SW480 (cell line): Measurements from ENCODE around the gene LRP3.
A peak's percentile ranks its signal among the peaks of the same experiment; 100 is the strongest.
"Not testable (repeated sequence)": the region's sequence is repeated elsewhere in the genome, so short reads cannot be mapped to it uniquely, and the experiment has no call there.

ENCODE experiments used
- DNase-seq: peaks from one replicate; pipeline ENCODE4 v3.0.0-alpha.2; 2016; ENCODE audit warnings: low spot score

The LRP3 gene

DNA sequence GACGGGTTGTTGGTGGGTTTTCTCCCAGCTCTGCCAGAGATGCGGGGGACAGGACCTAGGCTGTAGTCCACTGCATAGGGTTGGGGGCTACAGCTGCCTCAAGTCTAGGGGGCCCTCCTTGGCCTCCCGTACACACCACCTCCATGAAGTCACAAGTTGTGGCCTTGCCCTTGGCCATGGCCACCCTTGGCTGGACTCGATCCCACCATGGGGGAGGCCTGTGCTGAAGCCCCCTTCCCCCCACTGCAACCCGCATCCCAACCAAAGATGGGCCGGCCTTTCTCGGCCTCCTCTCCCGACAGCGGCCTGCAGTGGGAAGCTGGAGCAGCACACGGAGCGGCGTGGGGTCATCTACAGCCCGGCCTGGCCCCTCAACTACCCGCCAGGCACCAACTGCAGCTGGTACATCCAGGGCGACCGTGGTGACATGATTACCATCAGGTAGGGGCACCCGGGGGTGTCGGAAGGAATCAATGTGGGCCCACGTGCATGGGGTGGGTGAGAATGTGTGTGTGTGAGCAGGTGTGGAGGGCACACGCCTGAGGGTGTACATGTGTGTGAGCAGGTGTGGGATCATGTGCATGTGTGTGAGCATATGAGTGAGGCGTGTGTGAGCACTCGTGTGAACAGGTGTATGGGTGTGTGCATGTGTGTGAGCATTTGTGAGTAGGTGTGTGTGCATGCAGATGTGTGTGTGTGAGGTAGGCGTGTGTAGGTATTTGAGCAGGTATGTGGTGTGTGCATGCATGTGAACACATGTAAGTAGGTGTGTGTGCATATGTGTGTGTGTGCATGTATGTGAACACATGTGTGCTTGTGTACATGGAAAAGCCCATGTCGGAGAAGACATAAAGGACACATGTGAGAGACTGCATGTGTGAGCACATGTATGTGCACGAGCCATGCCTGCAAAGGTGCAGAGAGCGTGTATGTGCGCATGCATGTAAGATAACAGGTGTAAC lies 8.7 kb downstream of the LRP3 start:
- no peak for DNase-seq

DNA sequence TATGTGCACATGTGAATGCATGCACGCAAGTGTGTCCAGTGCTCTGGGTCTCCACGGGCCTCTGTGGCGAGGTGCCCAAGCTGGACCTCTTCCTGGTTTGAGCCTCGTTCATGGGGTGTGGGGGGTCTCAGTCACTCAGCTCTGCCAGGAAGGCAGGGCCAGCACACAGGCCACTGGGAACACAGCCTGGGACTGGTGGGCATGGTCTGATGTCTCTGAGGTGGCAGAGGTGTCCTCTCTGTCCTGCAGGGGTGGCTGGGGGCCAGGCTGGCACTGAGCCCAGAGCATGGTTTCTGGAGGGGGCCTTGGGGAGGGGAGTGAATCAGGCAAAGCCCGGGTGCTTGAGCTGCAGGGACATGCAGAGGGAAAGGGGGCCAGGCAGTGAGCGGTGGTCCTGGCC lies 9.4 kb downstream of the LRP3 start:
- DNase-seq: no peak

DNA sequence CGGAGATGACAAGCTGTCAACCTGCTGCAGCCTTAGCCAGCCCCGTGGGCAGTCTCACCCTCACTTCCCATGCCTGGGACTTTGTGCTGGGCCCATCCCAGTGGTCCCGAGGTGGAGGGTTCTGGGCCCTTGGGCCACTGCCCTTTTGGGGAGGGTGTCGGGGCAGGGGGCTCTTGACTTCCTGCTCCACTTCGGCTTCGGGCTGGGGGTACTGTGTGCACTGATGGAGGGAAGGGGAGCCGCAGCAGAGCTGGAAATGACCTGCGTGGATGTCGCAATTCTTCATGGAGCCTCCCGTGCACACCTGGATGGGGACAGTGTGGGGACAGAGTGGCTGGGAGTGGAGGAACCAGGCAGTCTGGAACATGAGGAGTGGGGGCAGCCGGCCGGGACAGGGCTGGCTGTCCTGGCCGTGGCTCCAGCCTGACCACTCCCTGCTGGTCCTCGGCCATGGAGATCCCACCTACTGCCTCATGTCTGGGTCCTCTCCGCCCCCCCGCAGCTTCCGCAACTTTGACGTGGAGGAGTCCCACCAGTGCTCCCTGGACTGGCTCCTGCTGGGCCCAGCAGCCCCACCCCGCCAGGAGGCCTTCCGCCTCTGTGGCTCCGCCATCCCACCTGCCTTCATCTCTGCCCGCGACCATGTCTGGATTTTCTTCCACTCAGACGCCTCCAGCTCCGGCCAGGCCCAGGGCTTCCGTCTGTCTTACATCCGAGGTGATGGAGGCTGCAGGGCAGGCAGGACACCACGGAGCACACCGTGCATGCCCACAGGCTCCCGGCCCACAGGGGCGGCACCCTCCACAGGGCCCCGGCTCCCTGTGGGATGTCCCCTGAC lies 10.2 kb downstream of the LRP3 start:
- DNase-seq: no peak

DNA sequence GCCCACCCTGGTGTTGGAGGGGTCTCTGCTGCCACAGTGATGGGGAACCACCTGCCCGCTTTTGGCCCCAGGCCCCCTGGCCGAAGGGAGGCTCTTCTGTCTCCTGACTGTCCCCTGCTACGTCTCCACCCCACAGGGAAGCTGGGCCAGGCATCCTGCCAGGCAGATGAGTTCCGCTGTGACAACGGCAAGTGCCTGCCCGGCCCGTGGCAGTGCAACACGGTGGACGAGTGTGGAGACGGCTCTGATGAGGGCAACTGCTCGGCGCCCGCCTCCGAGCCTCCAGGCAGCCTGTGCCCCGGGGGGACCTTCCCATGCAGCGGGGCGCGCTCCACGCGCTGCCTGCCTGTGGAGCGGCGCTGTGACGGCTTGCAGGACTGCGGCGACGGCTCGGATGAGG lies 11.0 kb downstream of the LRP3 start:
- no peak for DNase-seq

DNA sequence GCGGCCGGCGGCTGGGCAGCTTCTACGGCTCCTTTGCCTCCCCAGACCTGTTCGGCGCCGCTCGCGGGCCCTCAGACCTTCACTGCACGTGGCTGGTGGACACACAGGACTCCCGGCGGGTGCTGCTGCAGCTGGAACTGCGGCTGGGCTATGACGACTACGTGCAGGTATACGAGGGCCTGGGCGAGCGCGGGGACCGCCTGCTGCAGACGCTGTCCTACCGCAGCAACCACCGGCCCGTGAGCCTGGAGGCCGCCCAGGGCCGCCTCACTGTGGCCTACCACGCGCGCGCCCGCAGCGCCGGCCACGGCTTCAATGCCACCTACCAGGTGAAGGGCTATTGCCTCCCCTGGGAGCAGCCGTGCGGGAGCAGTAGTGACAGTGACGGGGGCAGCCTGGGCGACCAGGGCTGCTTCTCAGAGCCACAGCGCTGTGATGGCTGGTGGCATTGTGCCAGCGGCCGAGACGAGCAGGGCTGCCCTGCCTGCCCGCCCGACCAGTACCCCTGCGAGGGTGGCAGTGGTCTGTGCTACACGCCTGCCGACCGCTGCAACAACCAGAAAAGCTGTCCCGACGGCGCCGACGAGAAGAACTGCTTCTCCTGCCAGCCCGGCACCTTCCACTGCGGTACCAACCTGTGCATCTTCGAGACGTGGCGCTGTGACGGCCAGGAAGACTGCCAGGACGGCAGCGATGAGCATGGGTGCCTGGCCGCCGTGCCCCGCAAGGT lies 11.6 kb downstream of the LRP3 start:
- DNase-seq: no peak

DNA sequence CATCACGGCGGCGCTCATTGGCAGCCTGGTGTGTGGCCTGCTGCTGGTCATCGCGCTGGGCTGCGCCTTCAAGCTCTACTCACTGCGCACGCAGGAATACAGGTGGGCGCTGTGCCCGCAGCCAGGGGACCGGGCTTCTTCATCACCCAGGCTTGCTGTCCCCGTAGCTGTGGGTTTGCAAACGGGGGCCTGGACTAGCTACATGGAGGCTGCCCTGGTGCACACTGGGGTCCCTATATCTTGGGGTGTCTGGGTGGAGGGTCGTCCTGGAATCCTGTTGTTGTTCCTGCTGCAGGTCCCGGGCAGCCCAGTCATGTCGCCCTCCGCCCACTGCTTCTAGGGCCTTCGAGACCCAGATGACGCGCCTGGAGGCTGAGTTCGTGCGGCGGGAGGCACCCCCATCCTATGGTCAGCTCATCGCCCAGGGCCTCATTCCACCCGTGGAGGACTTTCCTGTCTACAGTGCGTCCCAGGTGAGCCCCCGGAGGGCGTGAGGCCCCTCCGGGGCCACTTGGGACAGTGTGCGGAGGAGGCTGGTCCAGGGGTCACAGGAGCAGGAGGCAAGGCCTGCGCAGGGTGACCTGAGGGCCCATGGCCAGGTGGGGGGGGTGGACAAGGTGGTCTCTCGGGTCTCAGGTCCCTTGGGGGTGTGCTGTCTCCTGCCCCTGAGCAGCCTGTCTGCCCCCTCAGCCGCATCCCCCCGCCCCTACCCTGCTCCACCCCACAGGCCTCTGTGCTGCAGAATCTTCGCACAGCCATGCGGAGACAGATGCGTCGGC lies 12.3 kb downstream of the LRP3 start:
- DNase-seq: no peak

DNA sequence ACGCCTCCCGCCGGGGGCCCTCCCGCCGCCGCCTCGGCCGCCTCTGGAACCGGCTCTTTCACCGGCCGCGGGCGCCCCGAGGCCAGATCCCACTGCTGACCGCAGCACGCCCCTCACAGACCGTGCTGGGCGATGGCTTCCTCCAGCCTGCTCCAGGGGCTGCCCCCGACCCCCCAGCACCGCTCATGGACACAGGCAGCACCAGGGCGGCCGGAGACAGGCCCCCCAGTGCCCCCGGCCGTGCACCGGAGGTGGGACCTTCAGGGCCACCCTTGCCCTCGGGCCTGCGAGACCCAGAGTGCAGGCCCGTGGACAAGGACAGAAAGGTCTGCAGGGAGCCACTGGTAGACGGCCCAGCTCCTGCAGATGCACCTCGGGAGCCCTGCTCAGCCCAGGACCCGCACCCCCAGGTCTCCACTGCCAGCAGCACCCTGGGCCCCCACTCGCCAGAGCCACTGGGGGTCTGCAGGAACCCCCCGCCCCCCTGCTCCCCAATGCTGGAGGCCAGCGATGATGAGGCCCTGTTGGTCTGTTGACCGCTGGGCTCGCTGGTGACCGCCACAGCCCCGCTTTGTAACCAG lies 13.0 kb downstream of the LRP3 start:
- DNase-seq: no peak

DNA sequence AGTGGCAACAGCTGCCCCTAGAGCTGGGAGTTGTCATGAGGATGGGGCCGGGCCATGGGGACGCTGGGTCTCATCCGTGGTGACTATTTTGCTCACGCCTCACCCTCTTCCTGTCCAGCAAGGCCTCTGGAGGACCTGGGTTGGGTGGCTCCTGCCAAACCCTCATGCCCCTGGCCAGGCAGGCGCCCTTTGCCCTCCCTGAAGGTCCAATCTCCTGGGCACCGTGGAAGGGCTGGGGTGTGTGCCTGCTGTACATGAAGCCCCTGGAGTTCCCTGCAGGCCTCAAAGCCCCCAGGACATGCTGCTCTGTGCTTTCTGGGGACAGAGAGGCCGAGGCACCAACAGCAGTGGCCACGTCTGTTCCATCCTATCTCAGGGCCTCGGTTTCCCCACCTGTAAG lies 13.8 kb downstream of the LRP3 start:
- no peak for DNase-seq

DNA sequence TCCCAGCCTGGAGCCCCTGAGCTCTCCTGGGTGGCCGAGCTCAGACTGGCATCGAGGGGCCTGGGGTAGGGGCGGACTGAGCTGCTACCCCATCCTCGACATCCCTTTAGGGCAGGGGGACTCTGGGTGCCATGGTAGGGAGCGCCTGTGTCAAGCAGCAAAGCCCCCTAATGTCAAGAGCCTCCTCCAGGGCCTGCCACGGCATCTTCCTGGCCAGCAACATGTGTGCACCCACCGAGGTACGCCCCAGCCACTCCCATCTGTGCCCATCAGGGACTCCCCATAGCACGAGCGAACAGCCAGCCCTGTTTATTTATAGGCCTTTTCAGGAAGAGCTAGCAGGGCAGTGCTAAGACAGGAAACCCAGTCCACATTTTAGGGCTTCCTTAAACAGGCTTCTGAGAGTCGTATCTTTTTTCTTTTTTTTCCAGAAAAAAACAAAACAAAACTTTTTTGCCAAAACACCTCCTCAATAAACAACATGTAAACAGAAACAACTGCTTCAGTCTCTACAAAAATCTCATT lies 14.3 kb downstream of the LRP3 start:
- DNase-seq: no peak

DNA sequence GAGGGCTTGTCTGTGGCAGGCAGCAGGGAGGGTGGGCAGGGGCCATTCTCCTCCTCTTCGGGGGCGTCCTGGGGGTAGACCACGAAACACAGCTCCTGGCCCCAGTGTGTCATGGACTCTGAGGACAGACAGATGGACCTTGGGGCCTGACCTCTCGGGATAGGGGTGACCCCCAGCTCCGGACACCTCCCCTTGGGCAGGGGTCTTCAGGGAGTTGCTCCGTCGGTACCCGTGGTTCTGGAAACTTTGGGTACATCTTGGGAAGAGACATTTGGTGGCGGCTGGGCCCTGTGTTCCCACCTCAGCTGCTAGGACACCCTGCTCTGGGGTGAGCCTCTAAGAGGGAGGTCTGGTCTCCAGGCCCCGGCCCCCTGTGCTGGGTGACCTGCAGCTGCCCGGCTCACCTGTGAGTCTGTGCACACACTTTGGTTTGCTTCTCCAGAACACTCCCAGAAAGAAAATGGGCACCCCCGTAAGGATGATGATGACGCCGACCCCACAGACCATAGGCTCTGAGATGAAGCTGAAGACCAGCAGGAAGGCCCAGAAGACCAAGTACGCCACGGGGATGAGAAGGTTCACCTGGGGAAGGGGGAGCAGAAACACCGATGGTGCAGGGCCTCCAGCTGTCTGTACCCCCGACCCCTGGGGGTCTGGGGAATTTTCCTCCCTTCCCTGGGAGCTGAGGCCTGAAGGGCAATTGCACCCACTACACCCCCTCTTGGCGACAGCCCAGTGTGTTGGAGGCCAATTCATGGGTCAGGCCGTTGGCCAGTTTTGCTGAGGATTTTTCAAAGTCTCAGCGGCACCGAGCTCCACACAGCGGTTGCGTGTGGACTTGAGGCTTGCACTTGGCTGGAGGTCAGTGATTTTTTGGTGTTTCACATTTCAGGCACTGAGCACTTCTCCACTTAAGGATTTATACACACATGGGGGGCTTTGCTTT lies 15.0 kb downstream of the LRP3 start:
- DNase-seq: no peak

DNA sequence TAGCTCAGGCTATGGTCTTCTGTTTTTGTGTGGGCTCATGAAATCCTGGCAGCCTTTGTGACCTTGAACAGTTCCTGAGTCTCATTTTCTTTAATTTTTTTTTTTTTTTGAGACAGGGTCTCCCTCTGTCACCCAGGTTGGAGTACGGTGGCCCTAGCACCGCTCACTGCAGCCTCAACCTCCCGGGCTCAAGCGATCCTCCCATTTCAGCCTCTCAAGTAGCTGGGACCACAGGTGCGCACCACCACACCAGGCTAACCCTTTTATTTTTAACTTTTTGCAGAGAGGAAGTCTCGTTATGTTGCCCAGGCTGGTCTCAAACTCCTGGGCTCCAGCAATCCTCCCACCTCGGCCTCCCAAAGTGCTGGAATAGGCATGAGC lies 15.7 kb downstream of the LRP3 start:
- not testable (repeated sequence) for DNase-seq

DNA sequence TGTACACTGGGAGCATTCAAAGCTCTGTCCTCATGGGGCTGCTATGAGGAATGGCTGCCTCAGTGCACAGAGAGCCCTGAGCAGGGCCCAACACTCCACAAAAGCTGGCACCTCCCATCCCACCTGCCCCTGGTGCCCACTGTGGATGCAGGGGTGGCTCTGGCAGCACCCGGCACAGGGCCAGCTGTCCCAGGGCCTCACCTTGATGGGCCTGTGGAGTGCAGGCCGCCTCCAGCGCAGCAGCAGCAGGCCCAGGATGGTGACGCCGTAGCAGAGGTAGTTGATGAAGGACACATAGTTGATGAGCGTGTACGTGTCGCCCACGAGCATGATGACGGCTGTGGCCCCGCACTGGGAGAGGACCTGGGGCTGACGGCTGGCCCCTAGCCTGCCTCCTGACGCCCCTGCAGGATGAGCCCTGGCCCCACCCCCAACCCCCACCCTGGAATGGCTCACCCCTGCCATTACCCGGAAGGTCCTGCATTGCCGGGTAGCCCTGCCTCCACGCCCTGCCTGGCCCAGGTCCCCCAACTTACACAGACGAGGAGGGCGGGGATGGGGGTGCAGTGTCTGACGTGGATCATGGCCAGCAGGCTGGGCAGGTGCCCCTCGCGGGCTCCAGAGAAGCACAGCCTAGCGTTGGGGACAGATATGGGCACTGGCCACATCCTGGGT lies 16.3 kb downstream of the LRP3 start:
- DNase-seq: no peak

DNA sequence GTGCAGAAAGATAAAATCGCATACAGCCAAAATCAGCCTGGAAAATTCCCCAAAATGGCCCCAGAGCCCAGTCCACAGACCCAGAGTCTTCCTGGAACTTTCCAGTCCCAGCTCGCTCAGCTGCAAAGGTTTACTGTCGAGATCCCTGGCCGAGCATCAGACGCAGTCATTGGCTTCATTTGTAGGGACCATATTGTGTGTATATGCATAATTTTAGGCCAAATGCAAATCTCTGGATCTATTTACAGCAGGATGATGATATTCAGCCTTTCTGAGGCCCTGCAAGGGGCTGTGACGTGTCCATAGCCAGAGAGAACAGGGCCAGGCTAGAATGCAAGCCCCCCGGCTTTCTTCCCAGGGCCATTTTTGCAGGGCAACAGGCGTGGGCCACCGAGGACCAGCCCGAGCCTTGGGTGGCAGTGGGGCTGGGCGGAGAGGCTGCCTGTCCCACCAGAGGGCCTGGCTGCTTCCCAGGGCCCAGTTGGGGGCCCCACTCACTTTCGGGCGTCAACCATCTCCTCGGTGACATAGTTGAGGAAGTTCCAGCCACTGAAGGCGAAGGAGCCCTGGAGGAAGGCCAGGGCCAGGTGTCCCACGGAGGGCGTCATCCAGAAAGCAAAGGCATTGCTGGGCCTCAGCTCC lies 17.8 kb downstream of the LRP3 start:
- no peak for DNase-seq

DNA sequence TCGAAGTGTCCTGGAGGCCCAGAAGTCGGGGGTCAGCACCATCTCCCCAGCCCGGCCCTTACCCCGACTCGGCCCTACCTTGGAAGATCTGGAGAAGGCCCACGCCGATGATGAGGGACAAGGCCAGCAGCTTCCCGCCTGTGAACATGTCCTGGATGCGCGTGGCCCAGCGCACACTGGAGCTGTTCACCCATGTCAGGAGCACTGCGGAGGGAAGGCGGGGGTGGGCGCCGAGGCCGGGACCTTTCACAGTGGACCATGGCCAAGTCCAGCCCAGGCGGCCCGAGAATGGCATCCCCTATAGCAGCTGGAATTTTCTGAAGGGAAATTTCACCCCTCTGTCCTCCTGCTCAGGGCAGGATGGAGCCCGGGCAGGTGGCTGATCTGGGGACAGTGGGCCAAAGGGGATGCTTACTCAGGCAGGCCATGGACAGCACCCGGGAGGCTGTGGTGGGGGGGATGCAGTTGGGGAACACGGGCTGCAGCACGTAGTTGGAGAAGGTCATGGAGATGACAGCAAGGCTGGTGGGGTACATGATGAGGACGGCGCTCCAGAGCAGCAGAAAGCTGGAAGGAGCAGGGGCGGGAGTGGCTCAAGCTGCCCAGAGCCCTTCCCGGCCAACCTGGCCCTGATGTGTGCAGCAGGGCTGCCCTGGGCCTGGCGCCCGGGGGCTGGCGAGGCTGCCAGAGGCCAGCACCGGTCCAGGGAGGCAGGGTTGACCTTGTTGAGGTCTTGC lies 18.5 kb downstream of the LRP3 start:
- DNase-seq: no peak

DNA sequence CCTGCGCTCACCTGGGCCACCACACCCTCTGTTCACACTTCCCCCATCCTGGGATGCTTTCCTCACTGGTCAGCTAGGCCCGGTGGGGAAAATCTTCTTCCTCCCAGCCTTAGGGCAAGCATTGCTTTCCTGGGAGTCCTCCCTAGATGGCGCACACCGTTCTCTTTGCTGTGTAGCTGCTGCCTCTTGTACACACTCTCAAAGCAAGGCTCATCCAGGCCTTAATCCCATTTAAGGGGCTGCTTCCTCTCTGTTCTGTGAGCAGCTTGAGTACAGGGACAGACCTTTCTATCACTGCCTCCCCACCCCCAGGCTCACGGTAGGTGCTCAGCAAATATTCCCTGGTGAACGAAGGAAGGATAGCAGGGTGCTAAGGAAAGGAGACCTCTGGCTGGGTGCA lies 20.5 kb downstream of the LRP3 start:
- DNase-seq: peak; percentile 33

DNA sequence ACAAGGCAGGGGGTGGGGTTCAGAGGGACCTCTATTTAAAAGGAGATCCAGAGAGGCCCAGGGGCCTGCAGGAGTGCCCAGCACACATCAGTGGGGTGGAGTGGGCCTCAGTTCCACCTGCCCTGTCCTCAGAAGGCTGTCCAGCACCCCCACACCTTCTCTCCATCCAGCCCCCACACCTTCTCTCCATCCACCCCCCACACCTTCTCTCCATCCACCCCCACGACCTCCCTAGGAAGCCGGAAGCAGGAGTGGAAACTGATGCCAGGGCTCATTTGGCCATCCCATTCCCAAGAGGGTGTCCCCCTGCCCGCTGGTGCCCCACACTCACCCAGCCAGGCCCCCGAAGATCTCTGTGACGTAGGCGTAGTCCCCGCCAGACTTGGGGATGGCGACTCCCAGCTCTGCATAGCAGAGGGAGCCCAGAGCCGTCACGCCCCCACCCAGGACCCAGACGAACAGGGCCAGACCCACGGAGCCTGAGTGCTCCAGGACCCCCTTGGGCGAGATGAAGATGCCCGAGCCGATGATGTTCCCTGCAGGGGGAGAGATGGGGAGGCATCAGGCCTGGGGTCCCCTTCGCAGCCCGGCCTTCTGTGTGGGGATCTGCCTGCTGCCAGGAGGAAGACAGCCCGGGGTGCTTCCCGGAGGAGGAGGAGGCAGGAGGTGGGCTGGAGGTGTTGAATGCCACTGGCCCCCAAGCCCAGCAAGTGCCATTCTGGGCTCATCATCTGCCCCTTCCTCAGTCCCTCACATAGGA lies 21.5 kb downstream of the LRP3 start:
- no peak for DNase-seq

DNA sequence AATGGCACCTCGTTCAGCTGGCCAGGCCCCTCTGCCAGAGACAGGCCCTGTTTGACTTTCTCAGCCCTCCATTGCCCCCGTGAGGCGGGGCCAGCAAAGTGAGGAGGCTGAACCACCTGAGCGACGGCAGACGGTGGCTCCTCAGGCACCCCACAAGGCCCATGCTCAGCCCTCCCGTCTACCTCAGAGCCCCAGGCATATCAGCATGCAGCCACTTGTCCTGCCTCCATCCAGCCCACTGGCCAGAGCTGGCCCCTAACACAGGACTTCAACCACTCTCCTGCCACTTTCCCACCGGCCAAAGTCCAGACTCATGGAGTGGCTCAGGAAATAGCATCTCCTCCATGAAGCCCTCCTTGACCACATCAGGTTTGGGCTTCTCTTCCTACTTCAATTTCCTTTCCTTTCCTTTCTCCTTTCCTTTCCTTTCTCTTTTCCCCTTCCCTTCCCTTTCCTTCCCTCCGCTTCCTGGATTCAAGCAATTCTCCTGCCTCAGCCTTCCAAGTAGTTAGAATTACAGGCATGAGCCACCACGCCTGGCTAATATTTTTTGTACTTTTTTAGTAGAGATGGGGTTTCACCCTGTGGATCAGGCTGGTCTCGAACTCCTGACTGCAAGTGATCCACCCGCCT lies 22.2 kb downstream of the LRP3 start:
- no peak for DNase-seq
